Measurements from ENCODE around the gene STX4.

DNA sequence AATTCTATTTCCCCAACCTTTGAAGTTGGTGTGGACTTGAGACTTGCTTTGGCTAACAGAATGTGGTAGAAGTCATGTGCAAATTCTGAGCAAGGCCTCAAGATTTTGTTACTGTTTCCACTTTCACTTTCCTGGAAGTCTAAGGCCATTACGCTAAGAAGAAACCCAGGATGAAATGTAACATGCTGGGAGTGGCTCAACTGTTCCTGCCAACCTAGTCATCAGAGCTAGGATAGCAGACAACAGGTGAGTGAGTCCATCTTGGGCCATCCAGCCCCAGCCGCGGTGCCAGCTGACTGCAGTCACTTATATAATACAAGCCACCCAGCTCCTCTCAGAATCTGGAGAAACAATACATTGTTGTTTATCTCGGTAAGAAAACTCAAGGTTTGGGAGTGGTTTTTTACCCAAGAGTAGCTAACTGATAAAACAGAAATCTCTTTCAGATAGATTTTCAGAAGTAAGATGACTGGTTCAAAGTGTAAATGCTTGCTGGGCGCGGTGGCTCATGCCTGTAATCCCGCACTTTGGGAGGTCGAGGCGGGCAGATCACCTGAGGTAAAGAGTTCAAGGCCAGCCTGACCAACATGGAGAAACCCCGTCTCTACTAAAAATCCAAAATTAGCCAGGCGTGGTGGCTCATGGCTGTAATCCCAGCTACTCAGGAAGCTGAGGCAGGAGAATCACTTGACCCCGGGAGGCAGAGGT lies 10.7 kb upstream of the STX4 start:
- TF ChIP-seq POLR2AphosphoS5 (IDR thresholded peaks at IDR 0.05; ENCODE audit: borderline replicate concordance, low read depth, low read length), result no peak
- TF ChIP-seq EZH2 (IDR thresholded peaks at IDR 0.05), result no peak
